ENCODE results near the gene PEMT. TPM values are rescaled to one million over a fixed set of nuclear protein-coding genes. Genes with fewer than 3 reads are reported as not detected.

PEMT gene
- total and polyA plus RNA-seq, 7 donors, result 5.3 to 21.9 (median 13.5) TPM

GRCh38 chr17:17518951-17519350 lies 72.6 kb downstream of the PEMT start:
- Histone ChIP-seq H3K36me3 (no peaks in the 10 kb centered on the region), H3K9me3 (no peaks in the 10 kb centered on the region), H3K27me3 (no peaks in the 10 kb centered on the region), H3K4me1 (peaks cover 0 to 16% (median 0%) of the 10 kb centered on the region in 4 donors), H3K27ac (no peak overlapping the region), H3K4me3 (no peak overlapping the region)
- TF ChIP-seq POLR2AphosphoS5 (IDR thresholded peaks at IDR 0.05) (no peak), CTCF (IDR thresholded peaks at IDR 0.05) (no peak), POLR2A (IDR thresholded peaks at IDR 0.05) (no peak), EP300 (IDR thresholded peaks at IDR 0.05) (no peak)
- 72 to 81% methylated on average over 5 of the region's 5 CpGs for WGBS, 2 donors
- intact Hi-C loops (cut with DNase I), result no loop called here
- no peak for DNase-seq

- DNase-seq, result no peak
- intact Hi-C loops (cut with DNase I), result no loop called here
- no peaks in the 10 kb centered on the region for H3K9me3 ChIP-seq
- no peaks in the 10 kb centered on the region for H3K27me3 ChIP-seq
- no peak overlapping the region for H3K4me3 ChIP-seq
- no peak overlapping the region for H3K27ac ChIP-seq
- H3K4me1 ChIP-seq, result peaks cover 0 to 16% (median 0%) of the 10 kb centered on the region in 4 donors
- no peaks in the 10 kb centered on the region for H3K36me3 ChIP-seq
- WGBS, 2 donors, result 86% methylated on average over 15 of the region's 15 CpGs
- no peak for TF ChIP-seq EP300 (IDR thresholded peaks at IDR 0.05)
- no peak for TF ChIP-seq CTCF (IDR thresholded peaks at IDR 0.05)
- no peak for TF ChIP-seq POLR2AphosphoS5 (IDR thresholded peaks at IDR 0.05)
- no peak for TF ChIP-seq POLR2A (IDR thresholded peaks at IDR 0.05)
Measured at GRCh38 chr17:17518014-17518413, 73.5 kb downstream of the PEMT start.

- Histone ChIP-seq H3K4me1 (peaks cover 0 to 16% (median 0%) of the 10 kb centered on the region in 4 donors), H3K27ac (no peak overlapping the region), H3K9me3 (no peaks in the 10 kb centered on the region), H3K36me3 (no peaks in the 10 kb centered on the region), H3K4me3 (no peak overlapping the region), H3K27me3 (no peaks in the 10 kb centered on the region)
- TF ChIP-seq POLR2A (IDR thresholded peaks at IDR 0.05) (no peak), CTCF (IDR thresholded peaks at IDR 0.05) (no peak), POLR2AphosphoS5 (IDR thresholded peaks at IDR 0.05) (no peak), EP300 (IDR thresholded peaks at IDR 0.05) (no peak)
- intact Hi-C loops (cut with DNase I), result no loop called here
- no peak for DNase-seq
- WGBS, 2 donors, result 83 to 93% methylated on average over 14 of the region's 14 CpGs
Measured at GRCh38 chr17:17516941-17517720, 74.4 kb downstream of the PEMT start.

GRCh38 chr17:17515934-17516930 lies 75.3 kb downstream of the PEMT start:
- no peaks in the 10 kb centered on the region for H3K9me3 ChIP-seq
- 82 to 83% methylated on average over 21 of the region's 21 CpGs for WGBS, 2 donors
- no peaks in the 10 kb centered on the region for H3K36me3 ChIP-seq
- no peak for DNase-seq
- peaks cover 0 to 16% (median 0%) of the 10 kb centered on the region in 4 donors for H3K4me1 ChIP-seq
- H3K27ac ChIP-seq, result no peak overlapping the region
- no peak for TF ChIP-seq POLR2AphosphoS5 (IDR thresholded peaks at IDR 0.05)
- TF ChIP-seq EP300 (IDR thresholded peaks at IDR 0.05), result no peak
- TF ChIP-seq POLR2A (IDR thresholded peaks at IDR 0.05), result no peak
- no peak for TF ChIP-seq CTCF (IDR thresholded peaks at IDR 0.05)
- no peak overlapping the region for H3K4me3 ChIP-seq
- intact Hi-C loops (cut with DNase I), result no loop called here
- H3K27me3 ChIP-seq, result no peaks in the 10 kb centered on the region

Measured in sigmoid colon (tissue), 7 donors.